GM12878 (cell line): ENCODE results near the gene GREB1. TPM values are rescaled to one million over a fixed set of nuclear protein-coding genes. Genes with fewer than 3 reads are reported as not detected.

Experiments
- ATAC-seq: fragments of 200-7000 bp; cut with Tn5 transposase; 3 replicates; pipeline ENCODE4 v1.9.1; 2020; ENCODE audit warnings: mild to moderate bottlenecking, moderate library complexity
- BruUV-seq: library from RNA; stranded (reverse); fragments of 400-500 nt; replicated peaks from 2 replicates; lab custom pipeline; 2021; lab: Mats Ljungman, UMichigan
- CTCF ChIA-PET: fragments of 300-600 bp; sonication (Branson Sonifier 250); formaldehyde crosslinking; extraction: SDS; loops from one replicate; lab custom pipeline; 2021; ENCODE audit warnings: inconsistent platforms; lab: Yijun Ruan, JAX
- POLR2A ChIA-PET: fragments of 350-600 bp; formaldehyde crosslinking; extraction: SDS; loops from one replicate; lab custom pipeline; 2021; ENCODE audit warnings: inconsistent platforms; lab: Charles Lee
- RAD21 ChIA-PET: fragments of 300-600 bp; sonication (Branson Sonifier 250); formaldehyde crosslinking; loops from one replicate; lab custom pipeline; 2023; ENCODE audit warnings: antibody characterized with exemption; ENCODE audit not compliant: unreplicated experiment; lab: Charles Lee
- SMC1A ChIA-PET: fragments of 300-600 bp; sonication (Branson Sonifier 250); formaldehyde crosslinking; loops from one replicate; lab custom pipeline; 2023; ENCODE audit not compliant: unreplicated experiment, uncharacterized antibody; lab: Charles Lee
- DNase-seq: peaks from one replicate; pipeline ENCODE4 v3.0.0-alpha.2; 2011; ENCODE audit warnings: low read depth, low spot score
- FAIRE-seq: peaks from 3 replicates; lab custom pipeline; 2011; peaks lifted over from hg19 to GRCh38; lab: Jason Lieb, UNC
- H2AFZ ChIP-seq: 2 replicates; pipeline ENCODE4 v1.6.0; 2011; ENCODE audit warnings: low read depth, low read length, control low read depth; ENCODE audit not compliant: control insufficient read depth
- H3K27ac ChIP-seq: 2 replicates; pipeline ENCODE4 v1.5.1; 2011; ENCODE audit warnings: control low read depth; ENCODE audit not compliant: control insufficient read depth, insufficient read depth
- H3K27me3 ChIP-seq, 2 experiments: replicated peaks in 1 of 2; 2 replicates each; pipeline versions ENCODE4 v1.6.0 to v1.6.1; 2011; ENCODE audit warnings: low read length in 1 of 2; ENCODE audit not compliant: control insufficient read depth in 2 of 2, insufficient read depth in 2 of 2
- H3K36me3 ChIP-seq, 2 experiments: 2 replicates each; pipeline ENCODE4 v1.5.1; 2011; ENCODE audit warnings: low read length in 1 of 2; ENCODE audit not compliant: control insufficient read depth in 2 of 2, insufficient read depth in 2 of 2
- H3K4me1 ChIP-seq: 2 replicates; pipeline ENCODE4 v1.6.1; 2011; ENCODE audit warnings: mild to moderate bottlenecking, low read length, moderate library complexity, mixed read lengths; ENCODE audit not compliant: control insufficient read depth, insufficient read depth
- H3K4me2 ChIP-seq: 2 replicates; pipeline ENCODE4 v1.6.0; 2011; ENCODE audit warnings: control low read depth; ENCODE audit not compliant: control insufficient read depth, insufficient read depth
- H3K4me3 ChIP-seq: fragments of 200-600 bp; sonication (generic); 2 replicates; pipeline ENCODE4 v1.5.1; 2016
- H3K79me2 ChIP-seq: 2 replicates; pipeline ENCODE4 v1.6.0; 2011; ENCODE audit warnings: low read length; ENCODE audit not compliant: control insufficient read depth, insufficient read depth
- H3K9ac ChIP-seq: 2 replicates; pipeline ENCODE4 v1.8.0; 2011; ENCODE audit warnings: low read length, control low read depth, mixed read lengths; ENCODE audit not compliant: control insufficient read depth, insufficient read depth
- H3K9me3 ChIP-seq: replicated peaks from 3 replicates; pipeline ENCODE4 v1.5.1; 2011; ENCODE audit warnings: mild to moderate bottlenecking, low read length; ENCODE audit not compliant: control insufficient read depth, insufficient read depth
- H4K20me1 ChIP-seq: 2 replicates; pipeline ENCODE4 v1.6.0; 2011; ENCODE audit not compliant: control insufficient read depth, insufficient read depth
- CHD4 ChIP-seq: fragments of 200-600 bp; sonication (generic); IDR thresholded peaks from 2 replicates; pipeline ENCODE4 v1.6.1; 2016; ENCODE audit warnings: mild to moderate bottlenecking
- CREB1 ChIP-seq: IDR thresholded peaks from 2 replicates; pipeline ENCODE4 v1.6.1; 2012; ENCODE audit warnings: low read depth, mild to moderate bottlenecking, inconsistent platforms
- EGR1 ChIP-seq, 2 experiments: IDR thresholded peaks; 1 replicate in 1 of 2; 2 replicates in 1 of 2; pipeline ENCODE4 v1.6.1; 2011 to 2012; ENCODE audit warnings: low read depth in 2 of 2, low read length in 2 of 2, borderline replicate concordance in 1 of 2, mild to moderate bottlenecking in 1 of 2, moderate library complexity in 1 of 2
- EZH2 ChIP-seq: IDR thresholded peaks from 2 replicates; pipeline ENCODE4 v1.6.1; 2012; ENCODE audit warnings: low read depth, mild to moderate bottlenecking, control low read depth, inconsistent platforms, low read length, borderline replicate concordance; ENCODE audit not compliant: control insufficient read depth
- HCFC1 ChIP-seq: fragments of 150-350 bp; IDR thresholded peaks from 2 replicates; pipeline ENCODE4 v1.6.1; 2014; ENCODE audit warnings: low read length
- MTA2 ChIP-seq: fragments of 450-650 bp; IDR thresholded peaks from 2 replicates; pipeline ENCODE4 v1.6.1; 2016; ENCODE audit warnings: low read depth, mild to moderate bottlenecking, moderate library complexity
- NRF1 ChIP-seq: conservative IDR thresholded peaks from 2 replicates; pipeline ENCODE4 v1.6.1; 2011; ENCODE audit warnings: mild to moderate bottlenecking, low read depth, low read length, improper control_type of control experiment
- POU2F2 ChIP-seq: IDR thresholded peaks from 3 replicates; pipeline ENCODE4 v1.6.1; 2011; ENCODE audit warnings: low read depth, mild to moderate bottlenecking, low read length, borderline replicate concordance
- RBBP5 ChIP-seq: fragments of 200-600 bp; sonication (generic); conservative IDR thresholded peaks from 2 replicates; pipeline ENCODE4 v1.6.1; 2016
- TCF3 ChIP-seq: IDR thresholded peaks from 2 replicates; pipeline ENCODE4 v1.6.1; 2012; ENCODE audit warnings: low read depth, mild to moderate bottlenecking, low read length, borderline replicate concordance; ENCODE audit not compliant: insufficient read depth
- ZNF274 ChIP-seq: IDR thresholded peaks from one replicate; pipeline ENCODE4 v1.8.0; 2011; ENCODE audit not compliant: insufficient read length, insufficient read depth
- WGBS: methylation state at CpG from one replicate; pipeline ENCODE4 v1.1.6; 2016; ENCODE audit warnings: low lambda C conversion rate; ENCODE audit not compliant: insufficient replicate concordance, insufficient coverage; ENCODE audit errors: missing lambda C conversion rate; 5-methylcytosine and 5-hydroxymethylcytosine counted together
- in situ Hi-C: fragments of 300-500 bp; cut with MboI; formaldehyde crosslinking; loops from 9 replicates; pipeline ENCODE4 v1.14.3; 2018; ENCODE audit warnings: mixed read lengths
- intact Hi-C: fragments of 100-400 bp; cut with micrococcal nuclease; formaldehyde crosslinking; loops from one replicate; pipeline ENCODE4 v1.14.2; 2022; ENCODE audit not compliant: unreplicated experiment
- polyA plus RNA-seq, 11 experiments: library from polyadenylated mRNA; depleted of rRNA in 4 of 11; unstranded in 6 of 11; stranded (reverse) in 5 of 11; fragments of >200 nt; fragmentation: Nextera tagmentation in 4 of 11; fragmentation: Illumina TruSeq in 1 of 11; extraction: Ambion mirVana in 4 of 11; extraction: Trizol in 1 of 11; gene quantifications; 1 replicate in 1 of 11; 2 replicates in 10 of 11; pipeline versions ENCODE4 v1.2.1 to v1.2.3, GENCODE V29; 2011 to 2016; ENCODE audit warnings: inconsistent platforms in 2 of 11, missing spikeins in 2 of 11, low read depth in 1 of 11
- total RNA-seq, 4 experiments: library from RNA; depleted of rRNA in 3 of 4; stranded (reverse); fragments of >200 nt in 3 of 4; fragmentation: Illumina TruSeq in 1 of 4; extraction: Trizol in 1 of 4; gene quantifications; 2 replicates each; pipeline versions ENCODE4 v1.2.1 to v1.2.3, GENCODE V29; 2013 to 2021
- TF ChIP-seq, protein P1 (sequence below): fragments of 450-650 bp; IDR thresholded peaks from 2 replicates; pipeline ENCODE4 v1.6.1; 2016; ENCODE audit warnings: mild to moderate bottlenecking

Gene GREB1
- total and polyA plus RNA-seq, 10 of the 15 experiments (the other 5 are each of a cell fraction or from before 2014, with no cell fraction given), result 0.09 to 2.1 (median 0.37) TPM; not detected in 1

DNA sequence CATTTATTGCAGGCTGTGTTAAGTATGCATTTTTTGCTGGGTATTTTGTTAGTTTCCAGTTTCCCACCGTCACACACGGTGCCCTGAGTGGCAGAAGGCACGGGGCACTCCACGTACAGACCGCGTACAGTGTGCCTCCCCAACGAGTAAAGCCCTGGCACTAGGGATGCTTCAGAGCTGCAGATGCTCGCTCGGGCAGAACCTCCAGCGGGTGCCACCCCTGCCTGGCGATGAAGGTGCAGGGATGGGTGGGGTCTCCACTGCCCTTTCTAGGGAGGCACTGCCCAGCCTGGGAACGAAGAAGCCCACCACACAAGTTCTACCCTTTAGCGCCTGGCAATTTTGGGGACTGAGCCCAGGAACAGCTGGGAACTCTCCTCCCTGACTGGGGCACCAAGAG lies 4.1 kb downstream of the GREB1 start (continued):
- TF ChIP-seq NRF1 (no peak), EZH2 (no peak), HCFC1 (no peak), EGR1 (IDR thresholded peaks at IDR 0.05; ENCODE audit: borderline replicate concordance in 1 of 2, low read depth in 2 of 2, low read length in 2 of 2) (no peak), POU2F2 (no peak), MTA2 (no peak), RBBP5 (no peak), CHD4 (no peak), CREB1 (no peak)
- TF ChIP-seq, protein P1, sequence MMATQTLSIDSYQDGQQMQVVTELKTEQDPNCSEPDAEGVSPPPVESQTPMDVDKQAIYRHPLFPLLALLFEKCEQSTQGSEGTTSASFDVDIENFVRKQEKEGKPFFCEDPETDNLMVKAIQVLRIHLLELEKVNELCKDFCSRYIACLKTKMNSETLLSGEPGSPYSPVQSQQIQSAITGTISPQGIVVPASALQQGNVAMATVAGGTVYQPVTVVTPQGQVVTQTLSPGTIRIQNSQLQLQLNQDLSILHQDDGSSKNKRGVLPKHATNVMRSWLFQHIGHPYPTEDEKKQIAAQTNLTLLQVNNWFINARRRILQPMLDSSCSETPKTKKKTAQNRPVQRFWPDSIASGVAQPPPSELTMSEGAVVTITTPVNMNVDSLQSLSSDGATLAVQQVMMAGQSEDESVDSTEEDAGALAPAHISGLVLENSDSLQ, result no peak

- ChIA-PET SMC1A (interaction anchor here (0.6 kb wide), 2 partner anchors 12 to 14 kb away, joined by 3 to 4 read pairs; no protein-coding TSS in a partner anchor), CTCF (interaction anchor here (1.3 to 1.4 kb wide), 2 partner anchors 11 to 45 kb away, joined by 3 to 4 read pairs; no protein-coding TSS in a partner anchor), RAD21 (no interaction called here), POLR2A (interaction anchor here (0.7 kb wide), 1 partner anchor 533 kb away, joined by 4 read pairs; no protein-coding TSS in a partner anchor)
- no peak overlapping the region for H2AFZ ChIP-seq
- H4K20me1 ChIP-seq, result no peaks in the 10 kb centered on the region
- no peak for DNase-seq
- no peak overlapping the region for H3K4me3 ChIP-seq
- intact Hi-C loops, result no loop called here
- no peak overlapping the region for H3K9ac ChIP-seq
- no peaks in the 10 kb centered on the region for H3K79me2 ChIP-seq
- H3K9me3 ChIP-seq, result no peaks in the 10 kb centered on the region
- H3K4me1 ChIP-seq, result no peaks in the 10 kb centered on the region; the same call in 1 of the 2 replicates
- no peaks in the 10 kb centered on the region for H3K36me3 ChIP-seq
- TF ChIP-seq ZNF274 (no peak), TCF3 (no peak)
- TF ChIP-seq, all 136 proteins: peak for 0
- H3K27ac ChIP-seq, result no peak overlapping the region
- no peak for ATAC-seq
- H3K4me2 ChIP-seq, result no peak overlapping the region
- in situ Hi-C loops, result no loop called here
- no TSS peak for BruUV-seq
- WGBS, result 44% methylated on average over 18 of the region's 18 CpGs
- no peak for FAIRE-seq
- no peaks in the 10 kb centered on the region; a peak in 1 of 4 replicates for H3K27me3 ChIP-seq
Measured at GRCh38 chr2:11539317-11540147, 5.7 kb downstream of the GREB1 start.
